Measurements from ENCODE around the gene OR11H6.
A peak's percentile ranks its signal among the peaks of the same experiment; 100 is the strongest.

The OR11H6 gene

DNA sequence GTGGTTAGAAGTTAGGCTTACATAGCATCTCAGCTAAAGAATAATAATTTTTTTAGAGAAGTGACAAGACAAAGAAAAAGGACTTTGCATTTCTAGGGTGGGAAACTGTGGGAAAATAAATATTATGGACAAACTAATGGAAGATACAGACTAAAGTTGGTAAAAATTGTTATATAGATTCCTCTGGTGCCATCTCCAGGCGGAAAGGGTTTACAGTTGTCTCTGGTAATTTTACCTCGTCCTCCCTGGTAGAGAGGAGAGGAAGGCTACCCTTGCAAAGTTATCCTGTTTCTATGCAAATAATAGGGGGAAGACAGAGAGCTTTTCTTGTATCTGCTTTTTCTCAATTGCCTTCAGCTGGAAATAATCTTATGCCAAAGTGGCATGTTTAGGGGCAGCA lies 27.6 kb upstream of the OR11H6 start:
- Histone ChIP-seq H3K27ac (replicated peaks) (no peak overlapping the region), H3K27me3 (ENCODE audit: insufficient read depth, poor library complexity, severe bottlenecking) (peaks cover 2% of the 10 kb centered on the region), H3K4me3 (replicated peaks; ENCODE audit: insufficient read depth, low read length) (no peak overlapping the region)
- no peak for DNase-seq (ENCODE audit: low read depth in 1 of 2, low spot score in 1 of 2)
- TF ChIP-seq GABPA (IDR thresholded peaks at IDR 0.05; ENCODE audit: low read depth) (no peak), SPI1 (IDR thresholded peaks at IDR 0.05; ENCODE audit: borderline replicate concordance, low read depth) (no peak), REST (IDR thresholded peaks at IDR 0.05; ENCODE audit: insufficient replicate concordance, low read depth) (no peak), POLR2AphosphoS5 (IDR thresholded peaks at IDR 0.05; ENCODE audit: low read depth) (no peak)
- TF ChIP-seq, protein P1, sequence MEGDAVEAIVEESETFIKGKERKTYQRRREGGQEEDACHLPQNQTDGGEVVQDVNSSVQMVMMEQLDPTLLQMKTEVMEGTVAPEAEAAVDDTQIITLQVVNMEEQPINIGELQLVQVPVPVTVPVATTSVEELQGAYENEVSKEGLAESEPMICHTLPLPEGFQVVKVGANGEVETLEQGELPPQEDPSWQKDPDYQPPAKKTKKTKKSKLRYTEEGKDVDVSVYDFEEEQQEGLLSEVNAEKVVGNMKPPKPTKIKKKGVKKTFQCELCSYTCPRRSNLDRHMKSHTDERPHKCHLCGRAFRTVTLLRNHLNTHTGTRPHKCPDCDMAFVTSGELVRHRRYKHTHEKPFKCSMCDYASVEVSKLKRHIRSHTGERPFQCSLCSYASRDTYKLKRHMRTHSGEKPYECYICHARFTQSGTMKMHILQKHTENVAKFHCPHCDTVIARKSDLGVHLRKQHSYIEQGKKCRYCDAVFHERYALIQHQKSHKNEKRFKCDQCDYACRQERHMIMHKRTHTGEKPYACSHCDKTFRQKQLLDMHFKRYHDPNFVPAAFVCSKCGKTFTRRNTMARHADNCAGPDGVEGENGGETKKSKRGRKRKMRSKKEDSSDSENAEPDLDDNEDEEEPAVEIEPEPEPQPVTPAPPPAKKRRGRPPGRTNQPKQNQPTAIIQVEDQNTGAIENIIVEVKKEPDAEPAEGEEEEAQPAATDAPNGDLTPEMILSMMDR (IDR thresholded peaks at IDR 0.05; ENCODE audit: insufficient read depth, low read length), result no peak

DNA sequence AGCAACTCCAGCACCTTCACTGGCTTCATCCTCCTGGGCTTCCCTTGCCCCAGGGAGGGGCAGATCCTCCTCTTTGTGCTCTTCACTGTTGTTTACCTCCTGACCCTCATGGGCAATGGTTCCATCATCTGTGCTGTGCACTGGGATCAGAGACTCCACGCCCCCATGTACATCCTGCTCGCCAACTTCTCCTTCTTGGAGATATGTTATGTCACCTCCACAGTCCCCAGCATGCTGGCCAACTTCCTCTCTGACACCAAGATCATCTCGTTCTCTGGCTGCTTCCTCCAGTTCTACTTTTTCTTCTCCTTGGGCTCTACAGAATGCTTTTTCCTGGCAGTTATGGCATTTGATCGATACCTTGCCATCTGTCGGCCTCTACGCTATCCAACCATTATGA lies 26.1 kb upstream of the OR11H6 start:
- TF ChIP-seq SPI1 (IDR thresholded peaks at IDR 0.05; ENCODE audit: borderline replicate concordance, low read depth) (peak; percentile 85; the same call in 1 of the 2 replicates), GABPA (IDR thresholded peaks at IDR 0.05; ENCODE audit: low read depth) (no peak), REST (IDR thresholded peaks at IDR 0.05; ENCODE audit: insufficient replicate concordance, low read depth) (no peak)
- H3K27me3 ChIP-seq (ENCODE audit: insufficient read depth, poor library complexity, severe bottlenecking), result peaks cover 2% of the 10 kb centered on the region

DNA sequence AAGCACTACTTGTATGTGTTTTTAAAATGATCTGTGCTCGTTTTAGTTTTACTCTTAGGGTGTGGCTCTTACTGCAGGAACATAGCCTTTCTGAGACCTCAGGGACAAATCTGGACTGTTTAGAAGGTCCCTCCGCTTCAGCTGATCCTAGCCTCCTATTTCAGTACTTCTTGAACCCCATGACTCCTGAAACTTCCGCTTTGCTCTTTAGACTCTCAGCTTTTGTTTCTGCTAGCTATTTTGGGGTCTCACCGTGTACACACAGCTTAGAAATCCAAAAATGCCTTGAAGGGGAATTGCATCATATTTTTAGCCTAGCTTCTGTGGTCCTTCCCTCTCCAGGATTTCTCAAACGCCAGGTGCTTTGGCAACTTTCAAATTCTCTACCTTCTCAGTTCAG lies 24.5 kb upstream of the OR11H6 start:
- no peak for TF ChIP-seq GABPA (IDR thresholded peaks at IDR 0.05; ENCODE audit: low read depth)
- TF ChIP-seq POLR2AphosphoS5 (IDR thresholded peaks at IDR 0.05; ENCODE audit: low read depth), result no peak
- TF ChIP-seq, protein P1 (IDR thresholded peaks at IDR 0.05; ENCODE audit: insufficient read depth, low read length), result no peak
- no peak for TF ChIP-seq REST (IDR thresholded peaks at IDR 0.05; ENCODE audit: insufficient replicate concordance, low read depth)
- TF ChIP-seq SPI1 (IDR thresholded peaks at IDR 0.05; ENCODE audit: borderline replicate concordance, low read depth), result no peak

More for the DNA sequence above, 26.1 kb upstream of the OR11H6 start:
- Histone ChIP-seq H3K27ac (replicated peaks) (no peak overlapping the region), H3K4me3 (replicated peaks; ENCODE audit: insufficient read depth, low read length) (no peak overlapping the region)
- DNase-seq (ENCODE audit: low read depth in 1 of 2, low spot score in 1 of 2), result peak in 1 of 2 experiments; percentile 65

More for the DNA sequence above, 24.5 kb upstream of the OR11H6 start:
- no peak overlapping the region for H3K4me3 ChIP-seq (replicated peaks; ENCODE audit: insufficient read depth, low read length)
- H3K27me3 ChIP-seq (ENCODE audit: insufficient read depth, poor library complexity, severe bottlenecking), result peaks cover 2% of the 10 kb centered on the region
- DNase-seq (ENCODE audit: low read depth in 1 of 2, low spot score in 1 of 2), result no peak
- no peak overlapping the region for H3K27ac ChIP-seq (replicated peaks)
